K562 (cell line): ENCODE results near the gene LMX1B. TPM values are rescaled to one million over a fixed set of nuclear protein-coding genes. Genes with fewer than 3 reads are reported as not detected.

Experiments
- ATAC-seq: fragments of 200-7000 bp; cut with Tn5 transposase; 3 replicates; pipeline ENCODE4 v1.9.1; 2020; ENCODE audit warnings: moderate library complexity
- BruUV-seq: library from RNA; stranded (reverse); fragments of 400-500 nt; replicated peaks from 2 replicates; lab custom pipeline; 2021; lab: Mats Ljungman, UMichigan
- CTCF ChIA-PET: fragments of 300-600 bp; formaldehyde crosslinking; extraction: SDS; loops from one replicate; lab custom pipeline; 2021; ENCODE audit warnings: low intra/inter-chr PET ratio; lab: Yijun Ruan, JAX
- POLR2A ChIA-PET: fragments of 300-600, 350-650 bp; sonication (Branson Sonifier 250); formaldehyde crosslinking; extraction: SDS; loops from one replicate; lab custom pipeline; 2021; ENCODE audit warnings: antibody characterized with exemption, inconsistent platforms; lab: Yijun Ruan, JAX
- DNase-seq, 4 experiments: peaks; one replicate each; pipeline versions ENCODE4 v3.0.0 to v3.0.0-alpha.2; 2011 to 2018; ENCODE audit warnings: low spot score in 3 of 4, mixed read lengths in 3 of 4; ENCODE audit errors: extremely low read depth in 1 of 4
- FAIRE-seq: peaks from 2 replicates; lab custom pipeline; 2011; peaks lifted over from hg19 to GRCh38; lab: Jason Lieb, UNC
- H2AFZ ChIP-seq: 2 replicates; pipeline ENCODE4 v1.6.0; 2011; ENCODE audit warnings: low read depth, low read length, control low read depth, inconsistent platforms
- H3K27ac ChIP-seq: fragments of 200-600 bp; 3 replicates; pipeline ENCODE4 v1.8.0; 2011; ENCODE audit warnings: low read depth, mild to moderate bottlenecking, control low read depth, inconsistent platforms, low read length, moderate library complexity, mixed read lengths; ENCODE audit errors: extremely low read depth
- H3K27me3 ChIP-seq, 2 experiments: fragments of 300-600 bp in 1 of 2; 2 replicates in 1 of 2; 3 replicates in 1 of 2; pipeline versions ENCODE4 v1.6.0 to v1.8.0; 2011; ENCODE audit warnings: inconsistent platforms in 2 of 2, low read length in 2 of 2, mild to moderate bottlenecking in 1 of 2, mixed read lengths in 1 of 2, moderate library complexity in 1 of 2; ENCODE audit not compliant: control insufficient read depth in 2 of 2, insufficient read depth in 2 of 2
- H3K36me3 ChIP-seq: fragments of 300-600 bp; 3 replicates; pipeline ENCODE4 v1.8.0; 2011; ENCODE audit warnings: mild to moderate bottlenecking, low read length, inconsistent platforms; ENCODE audit not compliant: control insufficient read depth, insufficient read depth
- H3K4me1 ChIP-seq, 2 experiments: fragments of 200-600 bp in 1 of 2; replicated peaks in 1 of 2; 2 replicates in 1 of 2; 3 replicates in 1 of 2; pipeline versions ENCODE4 v1.5.1 to v1.8.0; 2011; ENCODE audit warnings: inconsistent platforms in 2 of 2, low read length in 2 of 2, mild to moderate bottlenecking in 1 of 2, mixed read lengths in 1 of 2, moderate library complexity in 1 of 2; ENCODE audit not compliant: control insufficient read depth in 2 of 2, insufficient read depth in 2 of 2
- H3K4me2 ChIP-seq: 2 replicates; pipeline ENCODE4 v1.6.1; 2011; ENCODE audit warnings: low read length, control low read depth, inconsistent platforms, mixed read lengths; ENCODE audit not compliant: insufficient read depth
- H3K4me3 ChIP-seq: fragments of 200-600 bp; sonication (generic), shearing (Covaris generic); 2 replicates; pipeline ENCODE4 v1.5.1; 2016; ENCODE audit warnings: control low read depth, inconsistent platforms
- H3K79me2 ChIP-seq: fragments of 200-600 bp; 3 replicates; pipeline ENCODE4 v1.8.0; 2011; ENCODE audit warnings: low read length, inconsistent platforms; ENCODE audit not compliant: control insufficient read depth, insufficient read depth
- H3K9ac ChIP-seq, 2 experiments: 2 replicates each; pipeline versions ENCODE4 v1.6.0 to v1.6.1; 2011; ENCODE audit warnings: low read depth in 2 of 2, low read length in 2 of 2, control low read depth in 1 of 2, inconsistent platforms in 1 of 2, mild to moderate bottlenecking in 1 of 2, mixed read lengths in 1 of 2; ENCODE audit not compliant: insufficient read depth in 1 of 2
- H3K9me1 ChIP-seq: one replicate; pipeline ENCODE4 v1.6.0; 2011; ENCODE audit warnings: inconsistent platforms, mild to moderate bottlenecking, low read length, moderate library complexity; ENCODE audit not compliant: control insufficient read depth, insufficient read depth
- H3K9me3 ChIP-seq: replicated peaks from 2 replicates; pipeline ENCODE4 v1.5.1; 2011; ENCODE audit warnings: low read depth, low read length, inconsistent platforms; ENCODE audit not compliant: control insufficient read depth, insufficient read depth
- H4K20me1 ChIP-seq: replicated peaks from 2 replicates; pipeline ENCODE4 v1.6.1; 2011; ENCODE audit warnings: low read length, inconsistent platforms, mixed read lengths; ENCODE audit not compliant: control insufficient read depth, insufficient read depth
- BRCA1 ChIP-seq, 2 experiments: fragments of 450-650 bp in 1 of 2; sonication (generic) in 1 of 2; formaldehyde crosslinking in 1 of 2; IDR thresholded peaks; 2 replicates each; pipeline versions ENCODE4 v1.5.0 to v1.6.1; 2017 to 2020; ENCODE audit warnings: mild to moderate bottlenecking in 1 of 2, missing genetic modification reagents in 1 of 2
- KLF6 ChIP-seq: fragments of 250-450 bp; sonication (Bioruptor Pico); IDR thresholded peaks from 2 replicates; pipeline ENCODE4 v1.4.0; 2020; ENCODE audit warnings: mild to moderate bottlenecking, moderate library complexity, borderline replicate concordance
- MCM7 ChIP-seq, 2 experiments: fragments of 450-650 bp; IDR thresholded peaks; 2 replicates each; pipeline ENCODE4 v1.6.1; 2016 to 2018
- WHSC1 ChIP-seq: IDR thresholded peaks from one replicate; pipeline ENCODE4 v1.6.1; 2012; ENCODE audit warnings: low read length, control low read depth, inconsistent platforms
- ZNF134 ChIP-seq: fragments of 250-450 bp; sonication (Bioruptor Pico); conservative IDR thresholded peaks from 2 replicates; pipeline ENCODE4 v1.4.0; 2020
- ZNF217 ChIP-seq: sonication (generic); formaldehyde crosslinking; IDR thresholded peaks from 2 replicates; pipeline ENCODE4 v1.8.0; 2022; ENCODE audit warnings: mild to moderate bottlenecking, missing genetic modification reagents
- ZNF76 ChIP-seq: fragments of 250-450 bp; sonication (Bioruptor Pico); IDR thresholded peaks from 2 replicates; pipeline ENCODE4 v1.4.0; 2020; ENCODE audit warnings: mild to moderate bottlenecking, moderate library complexity, borderline replicate concordance
- WGBS: fragments of 100-300 bp; shearing (Covaris generic); methylation state at CpG from one replicate; pipeline ENCODE4 v1.1.6; 2016; ENCODE audit warnings: low coverage, mixed read lengths; ENCODE audit not compliant: insufficient coverage; ENCODE audit errors: missing lambda C conversion rate; 5-methylcytosine and 5-hydroxymethylcytosine counted together
- in situ Hi-C: fragments of 300-500 bp; cut with MboI; formaldehyde crosslinking; loops from 4 replicates; pipeline ENCODE4 v1.15.0; 2018; ENCODE audit warnings: inconsistent platforms, mixed read lengths
- intact Hi-C: fragments of 100-400 bp; cut with micrococcal nuclease; formaldehyde crosslinking; loops from 2 replicates; pipeline ENCODE4 v1.14.2; 2022
- polyA plus RNA-seq, 8 experiments: library from polyadenylated mRNA; depleted of rRNA in 4 of 8; stranded (reverse) in 5 of 8; unstranded in 3 of 8; fragments of >200 nt; fragmentation: Nextera tagmentation in 2 of 8; fragmentation: Illumina TruSeq in 1 of 8; extraction: Ambion mirVana in 2 of 8; extraction: Trizol in 1 of 8; gene quantifications; 2 replicates each; pipeline versions ENCODE4 v1.2.1 to v1.2.3, GENCODE V29; 2011 to 2014; ENCODE audit warnings: inconsistent platforms in 1 of 8, missing spikeins in 1 of 8
- total RNA-seq, 7 experiments: library from RNA; depleted of rRNA in 6 of 7; stranded (reverse); fragments of >200 nt in 6 of 7; fragmentation: Illumina TruSeq in 2 of 7; extraction: Trizol in 2 of 7; gene quantifications; 2 replicates each; pipeline versions ENCODE4 v1.2.1 to v1.2.3, GENCODE V29; 2011 to 2021; ENCODE audit warnings: low replicate concordance in 1 of 7
- TF ChIP-seq, protein P1 (sequence below), 2 experiments: IDR thresholded peaks; 2 replicates each; pipeline ENCODE4 v1.6.1; 2011; ENCODE audit warnings: borderline replicate concordance in 1 of 2, control low read depth in 1 of 2, low read depth in 1 of 2, low read length in 1 of 2, mild to moderate bottlenecking in 1 of 2, mixed read lengths in 1 of 2, moderate library complexity in 1 of 2; ENCODE audit not compliant: insufficient read depth in 1 of 2, insufficient read length in 1 of 2, poor library complexity in 1 of 2, severe bottlenecking in 1 of 2; ENCODE audit errors: extremely low read depth in 1 of 2

Gene LMX1B
- total and polyA plus RNA-seq, 9 of the 15 experiments (the other 6 are each of a cell fraction or from before 2014, with no cell fraction given), result not detected

- Histone ChIP-seq H3K4me2 (no peak overlapping the region), H3K27ac (no peak overlapping the region), H3K9ac (no peak overlapping the region; a peak in 1 of 4 replicates), H3K9me3 (no peaks in the 10 kb centered on the region), H4K20me1 (peaks cover 11% of the 10 kb centered on the region; the same call in 1 of the 2 replicates), H3K79me2 (no peaks in the 10 kb centered on the region), H3K4me3 (no peak overlapping the region), H3K4me1 (peaks cover 0 to 30% of the 10 kb centered on the region in 2 experiments; a peak in 2 of 5 replicates), H3K36me3 (no peaks in the 10 kb centered on the region), H3K27me3 (peaks cover 60 to 93% of the 10 kb centered on the region in 2 experiments; a peak in 4 of 5 replicates), H2AFZ (no peak overlapping the region), H3K9me1 (no peaks in the 10 kb centered on the region)
- TF ChIP-seq MCM7 (IDR thresholded peaks at IDR 0.05), result no peak
- TF ChIP-seq ZNF134, result no peak
- no peak for TF ChIP-seq WHSC1
- no peak for TF ChIP-seq ZNF76 (CRISPR knock-in tag)
- TF ChIP-seq ZNF217 (CRISPR knock-in tag), result no peak
- TF ChIP-seq, protein P1, sequence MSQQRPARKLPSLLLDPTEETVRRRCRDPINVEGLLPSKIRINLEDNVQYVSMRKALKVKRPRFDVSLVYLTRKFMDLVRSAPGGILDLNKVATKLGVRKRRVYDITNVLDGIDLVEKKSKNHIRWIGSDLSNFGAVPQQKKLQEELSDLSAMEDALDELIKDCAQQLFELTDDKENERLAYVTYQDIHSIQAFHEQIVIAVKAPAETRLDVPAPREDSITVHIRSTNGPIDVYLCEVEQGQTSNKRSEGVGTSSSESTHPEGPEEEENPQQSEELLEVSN (IDR thresholded peaks at IDR 0.05; ENCODE audit: borderline replicate concordance in 1 of 2, extremely low read depth in 1 of 2, insufficient read depth in 1 of 2, insufficient read length in 1 of 2, low read depth in 1 of 2, low read length in 1 of 2, poor library complexity in 1 of 2, severe bottlenecking in 1 of 2), result peak in 1 of 2 experiments; percentile 57
- no peak for TF ChIP-seq BRCA1 (IDR thresholded peaks at IDR 0.05)
- TF ChIP-seq BRCA1 (CRISPR knock-in tag; IDR thresholded peaks at IDR 0.05), result no peak
- TF ChIP-seq KLF6 (CRISPR knock-in tag), result no peak
- intact Hi-C loops (no loop called here), in situ Hi-C loops (no loop called here)
- no TSS peak for BruUV-seq
- CTCF ChIA-PET, result no interaction called here
- POLR2A ChIA-PET, result no interaction called here
- FAIRE-seq, result no peak
- 19% methylated on average over 37 of the region's 52 CpGs for WGBS
- no peak for DNase-seq
- no peak for ATAC-seq
These were observed 10.1 kb downstream of the LMX1B start for GRCh38 chr9:126623667-126624478.
